HCT116 (cell line): Measurements from ENCODE around the gene ALDOC. TPM values are rescaled to one million over a fixed set of nuclear protein-coding genes. Genes with fewer than 3 reads are reported as not detected.

Experiments used
- ATAC-seq: fragments of 200-7000 bp; cut with Tn5 transposase; 2 replicates; pipeline ENCODE4 v1.9.1; 2020; ENCODE audit warnings: mild to moderate bottlenecking, moderate library complexity
- BruUV-seq: library from RNA; stranded (reverse); fragments of 400-500 nt; replicated peaks from 2 replicates; lab custom pipeline; 2021; lab: Mats Ljungman, UMichigan
- CTCF ChIA-PET: fragments of 300-600 bp; sonication (Branson Sonifier 250); formaldehyde crosslinking; loops from one replicate; lab custom pipeline; 2021; ENCODE audit warnings: antibody characterized with exemption; lab: Charles Lee
- POLR2A ChIA-PET: fragments of 300-600, 350-600 bp; sonication (Branson Sonifier 250); formaldehyde crosslinking; loops from one replicate; lab custom pipeline; 2021; ENCODE audit warnings: antibody characterized with exemption; lab: Charles Lee
- RAD21 ChIA-PET, 2 experiments: fragments of 300-600 bp; sonication (Branson Sonifier 250); formaldehyde crosslinking; loops; one replicate each; lab custom pipeline; 2023; ENCODE audit warnings: low total read pairs in 2 of 2; ENCODE audit not compliant: uncharacterized antibody in 2 of 2, unreplicated experiment in 2 of 2, low non-redundant PET in 1 of 2; lab: Charles Lee
- DNase-seq: peaks from one replicate; pipeline ENCODE4 v3.0.0-alpha.2; 2010; ENCODE audit warnings: low read depth, low spot score
- H2AFZ ChIP-seq: fragments of 200-600 bp; shearing (Covaris generic), sonication (generic); 2 replicates; pipeline ENCODE4 v1.6.1; 2017; ENCODE audit warnings: low read depth, mixed run types, mixed read lengths, antibody characterized with exemption, low read length; ENCODE audit not compliant: poor library complexity, severe bottlenecking
- H3K27ac ChIP-seq: 2 replicates; pipeline ENCODE4 v1.5.1; 2012; ENCODE audit warnings: low read depth, low read length
- H3K27me3 ChIP-seq: fragments of 200-600 bp; sonication (generic); 2 replicates; pipeline ENCODE4 v1.6.1; 2016; ENCODE audit warnings: mixed run types, low read length, mixed read lengths; ENCODE audit not compliant: insufficient read depth
- H3K36me3 ChIP-seq, 2 experiments: fragments of 200-500 bp in 1 of 2; fragments of 200-600 bp in 1 of 2; sonication (Bioruptor generic) in 1 of 2; sonication (generic) in 1 of 2; 2 replicates each; pipeline versions ENCODE4 v1.5.1 to v1.6.1; 2014 to 2016; ENCODE audit warnings: low read length in 2 of 2, inconsistent platforms in 1 of 2, mixed read lengths in 1 of 2, mixed run types in 1 of 2; ENCODE audit not compliant: insufficient read depth in 2 of 2, control insufficient read depth in 1 of 2
- H3K4me1 ChIP-seq, 2 experiments: fragments of 200-600 bp in 1 of 2; sonication (generic) in 1 of 2; 2 replicates each; pipeline versions ENCODE4 v1.5.1 to v1.6.1; 2012 to 2017; ENCODE audit warnings: low read length in 2 of 2, inconsistent platforms in 1 of 2, mild to moderate bottlenecking in 1 of 2, mixed read lengths in 1 of 2, mixed run types in 1 of 2, moderate library complexity in 1 of 2; ENCODE audit not compliant: insufficient read depth in 2 of 2, control insufficient read depth in 1 of 2
- H3K4me2 ChIP-seq: fragments of 200-600 bp; sonication (generic); 2 replicates; pipeline ENCODE4 v1.6.1; 2017; ENCODE audit warnings: mixed run types, low read length, mixed read lengths
- H3K4me3 ChIP-seq, 2 experiments: fragments of 200-600 bp in 1 of 2; sonication (generic) in 1 of 2; replicated peaks in 1 of 2; 2 replicates each; pipeline ENCODE4 v1.5.1; 2011 to 2016; ENCODE audit warnings: low read length in 2 of 2, control low read depth in 1 of 2, low read depth in 1 of 2, mild to moderate bottlenecking in 1 of 2, mixed read lengths in 1 of 2, mixed run types in 1 of 2
- H3K79me2 ChIP-seq: fragments of 200-600 bp; sonication (generic); 2 replicates; pipeline ENCODE4 v1.6.1; 2017; ENCODE audit warnings: mild to moderate bottlenecking, mixed run types, low read length, moderate library complexity, mixed read lengths; ENCODE audit not compliant: insufficient read depth
- H3K9ac ChIP-seq: fragments of 200-600 bp; sonication (generic); 2 replicates; pipeline ENCODE4 v1.6.1; 2016; ENCODE audit warnings: low read length, mixed read lengths
- H3K9me2 ChIP-seq: fragments of 200-600 bp; sonication (generic), shearing (Covaris generic); 2 replicates; pipeline ENCODE4 v1.6.1; 2017; ENCODE audit warnings: mixed run types, mild to moderate bottlenecking, moderate library complexity; ENCODE audit not compliant: insufficient read depth
- H3K9me3 ChIP-seq, 2 experiments: fragments of 200-500 bp in 1 of 2; fragments of 200-600 bp in 1 of 2; sonication (Bioruptor generic) in 1 of 2; sonication (generic) in 1 of 2; 2 replicates each; pipeline ENCODE4 v1.6.1; 2014 to 2017; ENCODE audit warnings: low read length in 2 of 2, mixed read lengths in 2 of 2, inconsistent platforms in 1 of 2, low read depth in 1 of 2, mild to moderate bottlenecking in 1 of 2, mixed run types in 1 of 2, moderate library complexity in 1 of 2; ENCODE audit not compliant: control insufficient read depth in 1 of 2, insufficient read depth in 1 of 2
- H4K20me1 ChIP-seq: fragments of 200-600 bp; sonication (generic), shearing (Covaris generic); 2 replicates; pipeline ENCODE4 v1.6.1; 2017; ENCODE audit warnings: mixed run types, mild to moderate bottlenecking, moderate library complexity; ENCODE audit not compliant: insufficient read depth
- ATF3 ChIP-seq: IDR thresholded peaks from 2 replicates; pipeline ENCODE4 v1.6.1; 2012
- CBX3 ChIP-seq: IDR thresholded peaks from 2 replicates; pipeline ENCODE4 v1.6.1; 2012; ENCODE audit warnings: low read depth
- CEBPB ChIP-seq: IDR thresholded peaks from 2 replicates; pipeline ENCODE4 v1.6.1; 2012; ENCODE audit warnings: low read depth
- ELF1 ChIP-seq: IDR thresholded peaks from 2 replicates; pipeline ENCODE4 v1.6.1; 2012; ENCODE audit warnings: low read depth, borderline replicate concordance
- EZH2 ChIP-seq: fragments of 200-600 bp; sonication (generic); IDR thresholded peaks from 2 replicates; pipeline ENCODE4 v1.6.1; 2017; ENCODE audit warnings: antibody characterized with exemption, mixed run types
- EZH2phosphoT487 ChIP-seq: fragments of 200-600 bp; IDR thresholded peaks from 2 replicates; pipeline ENCODE4 v1.6.1; 2018; ENCODE audit warnings: antibody characterized with exemption, borderline replicate concordance
- POLR2A ChIP-seq: IDR thresholded peaks from 2 replicates; pipeline ENCODE4 v1.7.0; 2011; ENCODE audit warnings: borderline replicate concordance; ENCODE audit not compliant: insufficient read depth, insufficient read length; ENCODE audit errors: extremely low read depth
- RAD21 ChIP-seq: IDR thresholded peaks from 2 replicates; pipeline ENCODE4 v1.6.1; 2012; ENCODE audit warnings: low read depth, mild to moderate bottlenecking
- REST ChIP-seq: IDR thresholded peaks from 2 replicates; pipeline ENCODE4 v1.6.1; 2012; ENCODE audit warnings: low read depth
- SIN3A ChIP-seq: IDR thresholded peaks from 2 replicates; pipeline ENCODE4 v1.6.1; 2012; ENCODE audit warnings: low read depth
- SP1 ChIP-seq: IDR thresholded peaks from 2 replicates; pipeline ENCODE4 v1.6.1; 2012; ENCODE audit warnings: low read depth
- SRF ChIP-seq: IDR thresholded peaks from 2 replicates; pipeline ENCODE4 v1.6.1; 2012; ENCODE audit warnings: low read depth
- YY1 ChIP-seq: IDR thresholded peaks from 2 replicates; pipeline ENCODE4 v1.6.1; 2011; ENCODE audit warnings: low read length, low read depth, moderate library complexity, mild to moderate bottlenecking; ENCODE audit not compliant: insufficient replicate concordance; ENCODE audit errors: extremely low read depth
- intact Hi-C: fragments of 100-400 bp; cut with micrococcal nuclease; formaldehyde crosslinking; loops from 2 replicates; pipeline ENCODE4 v1.10.0; 2022
- total RNA-seq: library from RNA; stranded (reverse); gene quantifications from one replicate; pipeline ENCODE4 v1.2.1, GENCODE V29; 2021; ENCODE audit not compliant: unreplicated experiment
- TF ChIP-seq, protein P1 (sequence below): IDR thresholded peaks from 2 replicates; pipeline ENCODE4 v1.6.1; 2011; ENCODE audit warnings: mild to moderate bottlenecking, low read length, moderate library complexity; ENCODE audit not compliant: insufficient replicate concordance; ENCODE audit errors: extremely low read depth

Gene ALDOC
- total RNA-seq, 1 experiment from 2014 or later = 82.8 TPM

GRCh38 chr17:28548417-28549130, 28.1 kb downstream of the ALDOC start:
- BruUV-seq = no TSS peak
- Histone ChIP-seq H3K4me1 (peaks cover 2 to 24% of the 10 kb centered on the region in 2 experiments; a peak in 3 of 4 replicates), H2AFZ (no peak overlapping the region), H3K4me2 (no peak overlapping the region), H3K27ac (no peak overlapping the region), H3K4me3 (no peak overlapping the region), H4K20me1 (no peaks in the 10 kb centered on the region), H3K27me3 (no peaks in the 10 kb centered on the region), H3K79me2 (peaks cover 16% of the 10 kb centered on the region; the same call in 1 of the 2 replicates), H3K9ac (no peak overlapping the region), H3K9me3 (no peaks in the 10 kb centered on the region), H3K9me2 (no peaks in the 10 kb centered on the region), H3K36me3 (peaks cover 4 to 6% of the 10 kb centered on the region in 2 experiments; a peak in 3 of 4 replicates)
- CTCF ChIA-PET = interaction anchor here (1.6 kb wide), 1 partner anchor 13 kb away, joined by 3 read pairs; no protein-coding TSS in a partner anchor
- TF ChIP-seq RAD21 (no peak), ATF3 (no peak), EZH2phosphoT487 (no peak), REST (no peak), CEBPB (no peak), ELF1 (no peak), POLR2A (no peak), SIN3A (no peak), EZH2 (no peak), CBX3 (no peak), YY1 (no peak), SP1 (no peak), SRF (no peak)
- TF ChIP-seq, protein P1, sequence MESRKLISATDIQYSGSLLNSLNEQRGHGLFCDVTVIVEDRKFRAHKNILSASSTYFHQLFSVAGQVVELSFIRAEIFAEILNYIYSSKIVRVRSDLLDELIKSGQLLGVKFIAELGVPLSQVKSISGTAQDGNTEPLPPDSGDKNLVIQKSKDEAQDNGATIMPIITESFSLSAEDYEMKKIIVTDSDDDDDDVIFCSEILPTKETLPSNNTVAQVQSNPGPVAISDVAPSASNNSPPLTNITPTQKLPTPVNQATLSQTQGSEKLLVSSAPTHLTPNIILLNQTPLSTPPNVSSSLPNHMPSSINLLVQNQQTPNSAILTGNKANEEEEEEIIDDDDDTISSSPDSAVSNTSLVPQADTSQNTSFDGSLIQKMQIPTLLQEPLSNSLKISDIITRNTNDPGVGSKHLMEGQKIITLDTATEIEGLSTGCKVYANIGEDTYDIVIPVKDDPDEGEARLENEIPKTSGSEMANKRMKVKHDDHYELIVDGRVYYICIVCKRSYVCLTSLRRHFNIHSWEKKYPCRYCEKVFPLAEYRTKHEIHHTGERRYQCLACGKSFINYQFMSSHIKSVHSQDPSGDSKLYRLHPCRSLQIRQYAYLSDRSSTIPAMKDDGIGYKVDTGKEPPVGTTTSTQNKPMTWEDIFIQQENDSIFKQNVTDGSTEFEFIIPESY = no peak
- intact Hi-C loops = loop anchor here (2.0 kb wide), 1 partner anchor 54 kb away; no protein-coding TSS in a partner anchor
- ATAC-seq = no peak
- RAD21 ChIA-PET = no interaction called here
- POLR2A ChIA-PET = no interaction called here
- DNase-seq = no peak
